Spleen (tissue), 11 donors: Measurements from ENCODE around the gene SULT1A2. TPM values are rescaled to one million over a fixed set of nuclear protein-coding genes. Genes with fewer than 3 reads are reported as not detected.
"Not testable (repeated sequence)": the region's sequence is repeated elsewhere in the genome, so short reads cannot be mapped to it uniquely, and the experiment has no call there.

Experiments
- DNase-seq: peaks from one replicate; pipeline ENCODE4 v3.0.0-alpha.2; 2020
- H3K27ac ChIP-seq, 8 donors: fragments of 200-600 bp; sonication (generic) in 7 of 8; 1 replicate in 4 of 8; 2 replicates in 4 of 8; pipeline versions ENCODE4 v1.5.0 to v1.8.0; 2016 to 2021; ENCODE audit warnings: inconsistent platforms in 4 of 8, mild to moderate bottlenecking in 4 of 8, moderate library complexity in 1 of 8
- H3K27me3 ChIP-seq, 7 donors: fragments of 200-600 bp; sonication (generic) in 6 of 7; replicated peaks in 1 of 7; 1 replicate in 4 of 7; 2 replicates in 3 of 7; pipeline versions ENCODE4 v1.5.0 to v1.8.0; 2016 to 2021; ENCODE audit warnings: inconsistent platforms in 3 of 7, mild to moderate bottlenecking in 1 of 7
- H3K36me3 ChIP-seq, 6 donors: fragments of 200-600 bp; sonication (generic) in 5 of 6; 1 replicate in 4 of 6; 2 replicates in 2 of 6; pipeline versions ENCODE4 v1.5.0 to v1.8.0; 2016 to 2021; ENCODE audit warnings: inconsistent platforms in 2 of 6
- H3K4me1 ChIP-seq, 6 donors: fragments of 200-600 bp; sonication (generic) in 5 of 6; 1 replicate in 3 of 6; 2 replicates in 3 of 6; pipeline versions ENCODE4 v1.5.0 to v1.8.0; 2016 to 2021; ENCODE audit warnings: inconsistent platforms in 3 of 6
- H3K4me3 ChIP-seq, 8 donors: fragments of 200-600 bp; sonication (generic) in 7 of 8; 1 replicate in 4 of 8; 2 replicates in 4 of 8; pipeline versions ENCODE4 v1.5.0 to v1.8.0; 2016 to 2021; ENCODE audit warnings: inconsistent platforms in 4 of 8, mild to moderate bottlenecking in 4 of 8, moderate library complexity in 2 of 8
- H3K9me3 ChIP-seq, 8 donors: fragments of 200-600 bp; sonication (generic) in 7 of 8; 1 replicate in 4 of 8; 2 replicates in 4 of 8; pipeline versions ENCODE4 v1.5.0 to v1.8.0; 2016 to 2021; ENCODE audit warnings: inconsistent platforms in 4 of 8
- CTCF ChIP-seq, 11 experiments: fragments of 200-600 bp in 7 of 11; fragments of 450-650 bp in 4 of 11; sonication (generic) in 4 of 11; IDR thresholded peaks in 8 of 11; conservative IDR thresholded peaks in 3 of 11; 1 replicate in 7 of 11; 2 replicates in 4 of 11; pipeline versions ENCODE4 v1.4.0 to v1.8.0; 2016 to 2021; ENCODE audit warnings: antibody characterized with exemption in 11 of 11, inconsistent platforms in 4 of 11, mild to moderate bottlenecking in 1 of 11
- POLR2A ChIP-seq, 3 donors: fragments of 450-650 bp; IDR thresholded peaks; one replicate each; pipeline ENCODE4 v1.5.1; 2017; ENCODE audit warnings: antibody characterized with exemption in 3 of 3, mild to moderate bottlenecking in 1 of 3
- POLR2AphosphoS5 ChIP-seq, 3 donors: sonication (generic); formaldehyde crosslinking; IDR thresholded peaks; one replicate each; pipeline ENCODE4 v1.5.1; 2017; ENCODE audit warnings: antibody characterized with exemption in 3 of 3
- WGBS, 5 donors: extraction: QIAGEN DNeasy Blood & Tissue Kit in 3 of 5; methylation state at CpG; one replicate each; pipeline versions ENCODE4 v1.1.5 to v1.1.7; 2013 to 2018; 5-methylcytosine and 5-hydroxymethylcytosine counted together
- intact Hi-C: fragments of 100-400 bp; cut with DNase I; formaldehyde crosslinking; loops from one replicate; pipeline ENCODE4 v1.15.0; 2023; ENCODE audit warnings: low total_unique reads
- polyA plus RNA-seq, 3 donors: library from polyadenylated mRNA; stranded (reverse); fragments of 200-250 nt; gene quantifications; one replicate each; pipeline ENCODE4 v1.2.1, GENCODE V29; 2013
- total RNA-seq, 7 donors: library from RNA; depleted of rRNA in 3 of 7; stranded (reverse); fragments of >200 nt in 3 of 7; fragmentation: NEBNext Ultra II Directional in 4 of 7; extraction: Animal tissue kit (Norgen Biotek cat#: 25700) in 4 of 7; gene quantifications; one replicate each; pipeline versions ENCODE4 v1.1.0 to v1.2.1, GENCODE V29; 2016 to 2021
- donor health status: healthy with polysubstance abuse.
- donor health status: DM: no; HTN: no; CAD: no; lungs with moderate emphysema.
- donor health status: DM: no; HTN: no; CAD: no.
- donor health status: Bipolar disorder and iron deficiency.
- donor health status: healthy.
- donor health status: DM: no; HTN: no; CAD: no.
- donor health status: DM: yes; HTN: yes; CAD: no.

Gene SULT1A2
- total and polyA plus RNA-seq, 10 donors, result 1.3 to 9.4 (median 4.0) TPM

DNA sequence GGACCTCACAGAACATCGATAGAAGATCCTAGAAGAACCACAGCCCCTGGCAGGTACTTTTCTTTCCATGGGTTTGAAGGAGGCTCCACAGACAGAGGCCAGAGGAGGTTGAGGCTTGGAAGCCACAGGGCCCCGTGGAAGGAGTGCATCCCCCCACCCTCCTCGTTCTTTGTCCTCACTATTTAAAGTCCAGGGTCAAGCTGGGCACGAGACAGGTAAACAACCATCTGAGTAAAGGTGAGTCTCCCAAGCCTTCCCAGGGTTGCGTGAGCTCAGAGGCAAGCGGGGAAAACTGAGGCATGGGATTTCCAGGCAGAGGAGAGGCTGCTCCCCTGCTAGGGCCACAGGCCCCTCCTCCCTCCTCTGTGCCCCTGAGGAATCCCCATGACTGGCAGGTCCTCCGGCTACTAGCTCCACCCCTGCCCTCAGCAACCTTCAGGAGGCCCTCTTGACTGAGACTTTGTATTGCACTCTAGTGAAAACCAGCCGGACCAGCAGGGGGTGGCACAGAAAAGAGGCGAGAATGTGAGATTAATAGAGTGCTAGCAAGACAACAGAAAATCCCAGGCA is 927 bp upstream of the SULT1A2 start:
- peak; percentile 73 for DNase-seq
- H3K27ac ChIP-seq, result peak overlapping the region in 4 of 8 donors; percentile 39 to 59 (median 50)
- peaks cover 0 to 4% (median 0%) of the 10 kb centered on the region in 7 donors for H3K27me3 ChIP-seq
- intact Hi-C loops, result no loop called here
- TF ChIP-seq CTCF (IDR thresholded peaks at IDR 0.05 in 8 of 11, conservative IDR thresholded peaks at IDR 0.05 in 3 of 11) (no peak), POLR2A (IDR thresholded peaks at IDR 0.05) (no peak), POLR2AphosphoS5 (IDR thresholded peaks at IDR 0.05) (no peak)
- no peak overlapping the region for H3K4me3 ChIP-seq
- H3K36me3 ChIP-seq, result peaks cover 0 to 5% (median 0%) of the 10 kb centered on the region in 6 donors
- no peaks in the 10 kb centered on the region for H3K9me3 ChIP-seq
- WGBS, 5 donors, result 68 to 75% (median 74%) methylated on average over 8 to 9 of the region's 9 CpGs
- peaks cover 0 to 15% (median 4%) of the 10 kb centered on the region in 6 donors for H3K4me1 ChIP-seq

- Histone ChIP-seq H3K9me3 (no peaks in the 10 kb centered on the region), H3K4me3 (peak overlapping the region in 1 of 8 donors; percentile 14), H3K27ac (peak overlapping the region in 5 of 8 donors; percentile 32 to 59 (median 48)), H3K27me3 (peaks cover 0 to 4% (median 0%) of the 10 kb centered on the region in 7 donors), H3K4me1 (peaks cover 0 to 15% (median 2%) of the 10 kb centered on the region in 6 donors), H3K36me3 (peaks cover 0 to 21% (median 5%) of the 10 kb centered on the region in 6 donors)
- WGBS, 5 donors, result 40 to 86% (median 69%) methylated on average over 2 to 8 of the region's 8 CpGs
- peak; percentile 32 for DNase-seq
- intact Hi-C loops, result no loop called here
- TF ChIP-seq POLR2AphosphoS5 (IDR thresholded peaks at IDR 0.05) (no peak), CTCF (IDR thresholded peaks at IDR 0.05 in 8 of 11, conservative IDR thresholded peaks at IDR 0.05 in 3 of 11) (no peak), POLR2A (IDR thresholded peaks at IDR 0.05) (no peak)
Measured at GRCh38 chr16:28596115-28596630, 677 bp downstream of the SULT1A2 start.

DNA sequence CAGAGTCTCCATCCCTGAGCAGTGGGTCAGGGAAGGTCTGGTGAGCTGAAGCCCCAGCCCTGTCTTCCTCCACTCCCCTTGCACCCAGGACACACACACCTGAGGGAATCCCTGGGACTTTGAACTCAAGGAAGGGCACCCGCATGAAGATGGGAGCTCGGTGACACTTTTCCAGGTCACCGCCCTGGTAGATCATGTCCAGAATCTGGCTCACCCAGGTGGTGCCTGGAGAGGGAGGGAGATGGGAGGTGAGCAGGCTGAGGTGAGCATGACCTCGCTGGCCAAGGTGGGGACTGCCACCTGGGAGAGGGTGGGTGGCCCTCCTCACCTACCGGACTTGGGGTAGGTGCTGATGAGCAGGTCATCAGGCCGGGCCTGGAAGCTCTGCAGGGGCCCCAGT is 1.4 kb downstream of the SULT1A2 start:
- WGBS, 5 donors, result 98 to 100% (median 98%) methylated on average over 1 to 6 of the region's 6 CpGs
- H3K9me3 ChIP-seq, result not testable (repeated sequence)

DNA sequence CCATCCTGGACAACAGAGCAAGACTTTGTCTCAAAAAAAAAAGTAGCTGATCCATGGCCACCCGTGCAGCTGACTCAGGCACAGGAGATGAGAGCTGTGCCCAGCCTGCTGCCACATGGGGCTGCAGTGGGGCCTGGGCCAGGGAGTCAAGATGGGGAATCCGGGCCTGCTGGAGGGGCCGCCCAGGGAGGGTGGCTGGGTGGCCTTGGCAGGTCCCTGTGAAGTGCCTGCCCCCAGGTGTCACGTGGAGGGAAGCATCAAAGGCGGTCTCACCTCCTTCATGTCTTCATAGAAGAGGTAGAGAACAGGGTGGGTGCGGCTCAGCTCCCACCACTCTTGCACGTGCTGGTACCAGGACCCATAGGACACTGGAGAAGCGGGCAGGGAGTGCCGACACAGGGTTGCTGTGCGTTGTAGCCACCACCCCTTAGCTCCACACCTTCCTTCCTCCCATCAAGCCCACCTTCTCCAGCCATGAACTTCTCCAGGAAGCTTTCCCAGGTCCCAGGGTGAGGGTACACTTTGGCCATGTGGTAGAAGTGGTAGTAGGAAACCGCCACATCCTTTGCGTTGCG is 3.8 kb downstream of the SULT1A2 start:
- intact Hi-C loops, result no loop called here
- DNase-seq, result peak; percentile 60
- no peak overlapping the region for H3K27ac ChIP-seq

More for the DNA sequence above, 1.4 kb downstream of the SULT1A2 start:
- H3K27me3 ChIP-seq, H3K4me3 ChIP-seq, H3K27ac ChIP-seq, intact Hi-C loops: not testable (repeated sequence)
- Histone ChIP-seq H3K36me3 (peaks cover 0 to 28% (median 13%) of the 10 kb centered on the region in 6 donors), H3K4me1 (peaks cover 0 to 15% (median 2%) of the 10 kb centered on the region in 6 donors)
- DNase-seq, result peak; percentile 39

More for the DNA sequence above, 3.8 kb downstream of the SULT1A2 start:
- no peak overlapping the region for H3K4me3 ChIP-seq
- H3K9me3 ChIP-seq, result no peaks in the 10 kb centered on the region
- H3K4me1 ChIP-seq, result peaks cover 0 to 13% (median 2%) of the 10 kb centered on the region in 6 donors
- WGBS, 5 donors, result 85 to 93% (median 89%) methylated on average over 8 to 13 of the region's 13 CpGs
- TF ChIP-seq POLR2AphosphoS5 (IDR thresholded peaks at IDR 0.05) (peak in 1 of 3 donors; percentile 46), CTCF (IDR thresholded peaks at IDR 0.05 in 8 of 11, conservative IDR thresholded peaks at IDR 0.05 in 3 of 11) (no peak)
- H3K27me3 ChIP-seq, result peaks cover 0 to 4% (median 0%) of the 10 kb centered on the region in 7 donors
- H3K36me3 ChIP-seq, result peaks cover 0 to 52% (median 36%) of the 10 kb centered on the region in 6 donors
